GM10248 (cell line): Measurements from ENCODE around the gene ZC3H11A.

Experiments used
- CTCF ChIA-PET: fragments of 300-600 bp; sonication (Branson Sonifier 250); formaldehyde crosslinking; extraction: SDS; loops from one replicate; lab custom pipeline; 2021; ENCODE audit warnings: antibody characterized with exemption; lab: Yijun Ruan, JAX
- POLR2A ChIA-PET: fragments of 350-650 bp; sonication (Branson Sonifier 250); formaldehyde crosslinking; extraction: SDS; loops from one replicate; lab custom pipeline; 2020; ENCODE audit warnings: antibody characterized with exemption; lab: Yijun Ruan, JAX
- DNase-seq: peaks from one replicate; pipeline ENCODE4 v3.0.0; 2012; ENCODE audit errors: extremely low spot score
- CTCF ChIP-seq: IDR thresholded peaks from 2 replicates; pipeline ENCODE4 v1.5.1; 2012; ENCODE audit warnings: mild to moderate bottlenecking, low read depth; ENCODE audit errors: extremely low read depth, missing control alignments, control extremely low read depth

ZC3H11A gene

GRCh38 chr1:203807196-203807595 is 11.8 kb downstream of the ZC3H11A start:
- DNase-seq, result no peak
- TF ChIP-seq CTCF, result no peak
- ChIA-PET CTCF (interaction anchor here (0.9 to 2.1 kb wide), 3 partner anchors 11 to 592 kb away, joined by 3 to 8 read pairs (median 5); no protein-coding TSS in a partner anchor), POLR2A (no interaction called here)

GRCh38 chr1:203813581-203814341 is 18.3 kb downstream of the ZC3H11A start:
- no peak for TF ChIP-seq CTCF
- no peak for DNase-seq
- ChIA-PET POLR2A (no interaction called here), CTCF (interaction anchor here (1.4 kb wide), 1 partner anchor 29 kb away, joined by 3 read pairs; no protein-coding TSS in a partner anchor)

GRCh38 chr1:203818399-203818798 is 23.0 kb downstream of the ZC3H11A start:
- ChIA-PET CTCF (interaction anchor here (1.3 kb wide), 1 partner anchor 11 kb away, joined by 5 read pairs; no protein-coding TSS in a partner anchor), POLR2A (interaction anchor here (0.6 kb wide), 1 partner anchor 297 kb away, joined by 9 read pairs; no protein-coding TSS in a partner anchor)
- DNase-seq, result no peak
- TF ChIP-seq CTCF, result no peak

GRCh38 chr1:203823306-203823705 is 27.9 kb downstream of the ZC3H11A start:
- no peak for DNase-seq
- no peak for TF ChIP-seq CTCF
- ChIA-PET CTCF (no interaction called here), POLR2A (no interaction called here)

GRCh38 chr1:203826175-203826574 is 30.8 kb downstream of the ZC3H11A start:
- TF ChIP-seq CTCF, result no peak
- POLR2A ChIA-PET, result no interaction called here
- no peak for DNase-seq
- CTCF ChIA-PET, result interaction anchor here (1.9 kb wide), 1 partner anchor 10 kb away, joined by 6 read pairs; no protein-coding TSS in a partner anchor

GRCh38 chr1:203828002-203828401 is 32.6 kb downstream of the ZC3H11A start:
- DNase-seq, result no peak
- TF ChIP-seq CTCF, result no peak
- CTCF ChIA-PET, result interaction anchor here (1.9 kb wide), 1 partner anchor 8 kb away, joined by 6 read pairs; no protein-coding TSS in a partner anchor
- POLR2A ChIA-PET, result no interaction called here
